Neutrophil (primary cell): ENCODE results near the gene RBP3.

ENCODE experiments used
- H3K27ac ChIP-seq: fragments of 200-600 bp; sonication (generic); 2 replicates; pipeline ENCODE4 v1.5.1; 2016; ENCODE audit warnings: mild to moderate bottlenecking, moderate library complexity
- H3K27me3 ChIP-seq: fragments of 200-600 bp; sonication (generic); 2 replicates; pipeline ENCODE4 v1.6.0; 2016; ENCODE audit warnings: mild to moderate bottlenecking
- H3K36me3 ChIP-seq: fragments of 200-600 bp; sonication (generic); 2 replicates; pipeline ENCODE4 v1.5.1; 2017
- H3K4me1 ChIP-seq, 2 experiments: fragments of 200-600 bp in 1 of 2; sonication (generic) in 1 of 2; 1 replicate in 1 of 2; 2 replicates in 1 of 2; pipeline versions ENCODE4 v1.5.1 to v1.6.1; 2013 to 2016; ENCODE audit warnings: low read depth in 1 of 2, low read length in 1 of 2, mild to moderate bottlenecking in 1 of 2, moderate library complexity in 1 of 2; ENCODE audit not compliant: control insufficient read depth in 1 of 2, insufficient read depth in 1 of 2
- H3K4me3 ChIP-seq, 2 experiments: fragments of 200-600 bp in 1 of 2; sonication (generic) in 1 of 2; 1 replicate in 1 of 2; 2 replicates in 1 of 2; pipeline ENCODE4 v1.5.1; 2013 to 2016; ENCODE audit warnings: low read depth in 1 of 2, low read length in 1 of 2, mild to moderate bottlenecking in 1 of 2, moderate library complexity in 1 of 2
- H3K9me3 ChIP-seq: fragments of 200-600 bp; sonication (generic); 2 replicates; pipeline ENCODE4 v1.5.1; 2016
- CTCF ChIP-seq: fragments of 200-600 bp; sonication (generic); IDR thresholded peaks from 2 replicates; pipeline ENCODE4 v1.5.1; 2016; ENCODE audit warnings: antibody characterized with exemption

Gene RBP3

GRCh38 chr10:47369251-47369894 lies 21.2 kb downstream of the RBP3 start:
- no peaks in the 10 kb centered on the region for H3K36me3 ChIP-seq
- no peaks in the 10 kb centered on the region for H3K27me3 ChIP-seq
- no peak for TF ChIP-seq CTCF
- H3K9me3 ChIP-seq, result no peaks in the 10 kb centered on the region
- H3K4me3 ChIP-seq, result no peak overlapping the region
- H3K4me1 ChIP-seq, result no peaks in the 10 kb centered on the region
- no peak overlapping the region for H3K27ac ChIP-seq

- Histone ChIP-seq H3K27me3 (peaks cover 2% of the 10 kb centered on the region), H3K9me3 (no peaks in the 10 kb centered on the region), H3K36me3 (no peaks in the 10 kb centered on the region), H3K27ac (no peak overlapping the region), H3K4me1 (no peaks in the 10 kb centered on the region), H3K4me3 (no peak overlapping the region)
- no peak for TF ChIP-seq CTCF
Observed at GRCh38 chr10:47370015-47370767, 22.0 kb downstream of the RBP3 start.

GRCh38 chr10:47370878-47371277 lies 22.7 kb downstream of the RBP3 start:
- H3K4me3 ChIP-seq, result no peak overlapping the region
- H3K27me3 ChIP-seq, result peaks cover 9% of the 10 kb centered on the region
- H3K36me3 ChIP-seq, result no peaks in the 10 kb centered on the region
- no peaks in the 10 kb centered on the region for H3K9me3 ChIP-seq
- H3K4me1 ChIP-seq, result no peaks in the 10 kb centered on the region
- TF ChIP-seq CTCF, result no peak
- no peak overlapping the region for H3K27ac ChIP-seq

- Histone ChIP-seq H3K27me3 (peaks cover 19% of the 10 kb centered on the region), H3K4me3 (no peak overlapping the region), H3K27ac (no peak overlapping the region), H3K9me3 (no peaks in the 10 kb centered on the region), H3K4me1 (no peaks in the 10 kb centered on the region), H3K36me3 (no peaks in the 10 kb centered on the region)
- no peak for TF ChIP-seq CTCF
Observed at GRCh38 chr10:47371629-47372485, 23.7 kb downstream of the RBP3 start.

- H3K9me3 ChIP-seq, result no peaks in the 10 kb centered on the region
- H3K4me1 ChIP-seq, result no peaks in the 10 kb centered on the region
- H3K27ac ChIP-seq, result no peak overlapping the region
- no peaks in the 10 kb centered on the region for H3K36me3 ChIP-seq
- H3K27me3 ChIP-seq, result peaks cover 27% of the 10 kb centered on the region
- H3K4me3 ChIP-seq, result no peak overlapping the region
- TF ChIP-seq CTCF, result no peak
Observed at GRCh38 chr10:47372726-47373125, 24.6 kb downstream of the RBP3 start.
